ENCODE measurements around the gene SH3BP5.

SH3BP5 gene

DNA sequence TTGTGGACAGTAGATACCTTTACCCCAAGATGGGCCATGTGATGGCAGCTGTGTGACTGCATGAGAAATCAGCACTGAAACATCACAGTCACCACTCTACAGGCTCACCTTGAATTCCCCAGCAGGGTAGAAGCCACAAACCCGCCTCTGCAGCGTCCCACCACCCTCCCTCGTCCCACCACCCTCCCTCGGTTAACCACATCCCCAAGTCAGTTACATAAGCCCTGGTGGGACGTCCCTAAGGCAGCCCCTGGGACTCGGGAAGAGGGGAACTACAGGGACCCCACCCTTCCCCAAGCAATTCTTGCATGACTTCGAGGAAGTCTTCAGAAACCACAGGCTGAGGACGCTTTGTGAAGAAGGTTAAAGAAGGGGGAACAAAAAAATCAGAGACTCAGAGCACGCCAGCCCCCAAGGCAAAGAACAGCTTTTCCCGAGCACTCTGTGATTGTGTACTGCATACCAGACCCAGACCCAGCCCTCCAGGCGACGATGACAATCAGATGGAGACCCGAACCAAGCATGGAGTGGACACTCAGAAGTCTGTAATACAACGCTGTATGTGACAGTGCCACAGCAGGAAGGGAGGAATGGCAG is 60.5 kb downstream of the SH3BP5 start:
- no peak for DNase-seq

DNA sequence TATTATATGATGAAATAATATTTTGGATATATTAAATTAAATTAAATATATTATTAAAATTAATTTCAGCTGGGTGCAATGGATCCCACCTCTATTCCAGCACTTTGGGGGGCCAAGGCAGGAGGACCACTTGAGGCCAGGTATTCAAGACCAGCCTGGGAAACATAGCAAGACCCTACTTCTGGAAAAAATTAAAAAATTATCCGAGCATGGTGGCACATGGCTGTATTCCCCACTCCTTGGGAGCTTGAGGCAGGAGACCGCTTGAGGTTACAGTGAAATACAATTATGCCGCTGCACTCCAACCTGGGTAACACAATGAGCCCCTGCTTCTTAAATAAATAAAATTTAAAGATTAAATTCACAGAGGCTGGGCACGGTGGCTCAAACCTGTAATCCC is 61.4 kb downstream of the SH3BP5 start:
- no peak for DNase-seq

DNA sequence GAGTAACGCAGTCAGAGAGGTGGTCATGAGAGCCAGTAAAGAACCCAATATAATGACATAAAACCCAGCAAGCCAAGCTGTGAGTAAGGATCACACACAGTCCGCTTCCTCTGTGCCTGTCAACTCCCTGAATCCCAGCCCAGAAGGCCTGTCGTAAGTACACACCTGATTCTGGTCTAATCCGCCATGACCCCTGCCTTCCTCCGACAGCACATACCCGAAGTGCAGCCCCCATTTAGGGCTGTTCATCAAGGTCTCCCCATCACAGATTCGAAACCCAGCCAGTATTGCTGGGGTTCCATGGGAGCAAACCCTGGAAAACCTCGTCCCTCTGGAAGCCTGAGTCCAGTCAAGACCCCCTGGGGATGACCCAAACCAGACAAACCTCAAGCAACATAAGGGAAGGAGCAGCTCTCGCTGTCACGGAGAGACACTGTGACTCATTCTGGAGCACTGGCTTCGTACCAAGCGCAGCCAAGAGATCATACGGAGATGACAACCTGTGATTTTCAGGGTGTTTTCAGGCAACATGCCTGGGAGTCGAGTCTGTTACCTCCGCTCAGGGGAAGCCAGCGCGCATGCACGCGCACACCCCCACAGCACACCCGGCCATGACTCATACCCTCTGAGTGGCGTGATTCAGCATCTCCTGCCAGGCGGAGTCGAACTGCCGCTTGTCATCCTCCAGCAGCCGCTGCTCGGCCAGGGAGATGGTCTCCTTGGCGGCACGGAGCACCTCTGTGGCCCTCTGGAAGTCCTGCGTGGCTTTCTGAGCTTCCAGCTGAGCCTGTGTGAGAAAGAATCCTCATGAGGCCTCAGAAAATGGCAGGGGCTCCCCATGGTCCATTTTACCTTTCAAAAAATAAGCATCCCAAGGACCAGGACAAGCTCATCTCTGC is 63.0 kb downstream of the SH3BP5 start:
- DNase-seq, result no peak

DNA sequence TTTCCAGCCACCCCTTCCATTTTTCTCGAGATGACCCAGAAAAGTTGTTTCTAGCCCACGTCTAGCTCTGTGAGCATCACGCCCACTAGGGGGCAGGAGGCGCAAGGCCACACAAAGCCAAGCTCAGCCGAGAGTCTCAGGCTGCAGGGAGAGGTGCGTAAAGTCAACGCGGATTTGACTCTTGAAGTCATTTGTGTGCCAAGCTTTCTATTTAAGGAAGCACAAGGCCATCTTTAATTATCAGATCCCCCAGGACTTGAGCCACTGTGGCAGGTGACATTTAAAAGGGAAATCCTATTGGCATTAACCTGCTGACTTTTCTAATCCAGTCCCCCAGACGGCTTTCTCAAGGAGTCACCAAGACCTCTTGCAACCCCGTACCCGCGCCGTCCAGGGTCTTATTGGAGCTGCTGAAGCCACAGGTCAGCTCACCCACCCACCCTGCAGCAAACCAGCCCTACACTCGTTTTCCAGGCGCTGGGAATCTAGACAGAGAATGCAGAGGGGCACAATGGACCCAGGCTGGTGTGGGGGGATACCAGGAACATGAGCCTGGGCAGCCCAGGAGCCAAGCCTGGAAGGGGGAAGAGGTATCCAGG is 64.3 kb downstream of the SH3BP5 start:
- DNase-seq, result peak; percentile 92

DNA sequence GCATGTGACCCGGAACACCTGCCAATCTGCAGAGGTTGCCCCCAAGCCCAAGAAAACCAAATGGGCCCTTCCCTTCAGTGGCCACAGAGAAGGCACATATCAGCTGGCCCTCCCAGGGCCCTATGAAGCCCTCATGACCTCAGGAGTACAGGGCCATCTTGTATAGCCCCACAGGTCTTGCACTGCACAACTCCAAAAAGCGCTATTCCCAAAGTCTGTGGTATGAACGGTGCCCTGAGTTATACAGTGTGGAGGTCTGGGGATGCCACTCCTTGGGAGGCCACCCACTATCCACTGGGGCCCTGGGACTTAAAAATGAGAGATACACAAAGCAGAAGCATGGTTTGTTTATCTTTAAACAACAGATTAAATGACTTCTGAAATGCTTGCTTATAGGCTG is 64.9 kb downstream of the SH3BP5 start:
- DNase-seq, result no peak

DNA sequence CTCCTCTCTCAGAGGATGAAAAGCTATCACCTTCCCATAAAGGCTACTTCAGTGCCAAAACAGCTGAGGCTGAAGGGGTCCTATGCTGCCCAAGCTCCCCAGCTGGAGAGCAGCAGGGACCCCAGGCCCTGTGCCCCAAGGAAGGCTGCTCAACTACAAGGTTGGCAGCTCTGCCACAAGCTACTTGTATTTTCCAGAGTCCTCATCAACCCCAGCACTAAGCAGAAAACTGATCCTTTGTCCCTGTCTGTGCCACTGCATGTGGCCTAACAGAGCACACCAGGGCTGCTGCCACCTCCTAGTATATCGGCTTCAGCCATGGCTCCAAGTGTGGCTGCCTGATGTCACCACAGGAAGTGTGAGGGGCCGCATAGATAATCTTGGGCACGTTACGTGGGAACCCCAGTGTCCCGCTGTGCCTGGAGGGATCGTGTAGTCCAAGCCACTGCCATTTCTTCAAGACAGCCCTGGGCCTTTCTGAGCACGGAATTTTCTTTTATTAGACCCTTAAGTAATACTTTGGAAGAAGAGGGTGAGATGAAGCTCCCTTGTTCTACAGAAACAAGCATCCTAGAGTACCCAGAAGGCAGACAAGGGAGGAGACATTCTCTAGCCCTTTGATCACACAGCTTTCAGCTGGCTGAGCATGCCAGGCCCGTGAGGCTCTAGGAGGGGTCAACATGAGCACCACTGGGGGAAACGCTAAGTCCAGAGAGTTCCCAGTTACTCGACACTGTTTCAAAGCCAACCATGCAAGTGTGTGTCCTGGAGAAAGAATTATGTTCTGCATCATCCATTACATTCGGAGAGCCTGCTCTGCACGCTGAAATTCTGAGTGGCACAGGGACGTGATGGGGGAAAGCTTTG is 65.6 kb downstream of the SH3BP5 start:
- no peak for DNase-seq

DNA sequence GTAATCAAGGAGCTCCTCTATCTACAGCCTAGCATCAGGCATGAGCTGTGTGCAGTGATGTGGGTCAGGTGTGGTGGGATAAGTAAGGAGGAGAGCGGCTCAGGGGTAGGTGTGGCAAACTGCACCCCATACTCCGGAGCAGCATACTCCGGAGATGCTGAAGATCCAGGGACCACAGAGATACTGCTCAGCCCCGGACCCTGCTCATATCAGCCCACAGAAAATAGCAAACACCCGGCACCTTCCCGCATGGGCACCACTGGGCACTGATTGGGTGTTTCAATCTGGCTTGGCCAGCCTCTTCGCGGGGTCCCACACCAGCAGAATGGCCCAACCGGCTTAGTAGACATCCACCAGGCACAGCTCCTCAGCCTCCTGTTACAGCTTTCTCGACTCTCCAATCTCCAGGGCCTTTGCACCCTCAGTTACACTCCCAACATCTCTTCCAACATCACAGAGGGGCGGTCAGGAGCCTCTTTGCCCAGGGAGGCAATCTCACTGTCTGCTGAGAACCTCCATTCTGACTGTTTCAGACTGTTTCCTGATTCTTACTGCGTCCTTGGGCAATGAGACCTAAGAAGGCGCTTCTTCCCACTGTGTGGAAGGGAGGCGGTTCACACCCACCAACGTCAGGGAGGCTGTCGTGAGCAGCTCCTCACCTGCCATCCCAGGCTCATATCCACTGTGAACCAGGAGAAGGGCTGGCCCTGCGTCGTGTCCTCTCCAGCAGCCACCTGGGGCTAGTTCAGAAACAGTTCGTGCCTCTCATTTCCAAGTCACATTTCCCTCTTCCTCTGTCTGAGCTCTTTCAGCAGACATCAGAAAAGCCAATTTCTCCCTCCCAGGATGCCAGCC is 66.5 kb downstream of the SH3BP5 start:
- DNase-seq, result no peak

DNA sequence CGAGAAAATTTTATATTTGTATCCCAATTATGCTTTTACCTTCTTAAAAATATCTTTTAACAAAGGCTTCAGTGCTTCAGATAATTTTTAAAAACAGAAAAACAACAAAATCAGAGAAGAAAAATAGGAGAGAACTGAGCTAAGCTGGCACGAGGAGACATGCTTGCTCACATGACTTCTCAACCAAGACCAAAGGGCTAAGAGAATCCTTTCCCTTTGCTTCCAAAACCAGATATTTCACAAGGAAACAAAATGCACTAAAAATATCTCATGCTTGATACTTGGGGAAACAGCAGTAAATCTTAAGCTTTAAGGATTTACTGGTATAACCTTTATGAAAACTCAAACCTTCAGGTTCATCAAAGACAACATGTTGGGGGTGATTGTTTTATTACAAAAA is 67.9 kb downstream of the SH3BP5 start:
- DNase-seq, result no peak

DNA sequence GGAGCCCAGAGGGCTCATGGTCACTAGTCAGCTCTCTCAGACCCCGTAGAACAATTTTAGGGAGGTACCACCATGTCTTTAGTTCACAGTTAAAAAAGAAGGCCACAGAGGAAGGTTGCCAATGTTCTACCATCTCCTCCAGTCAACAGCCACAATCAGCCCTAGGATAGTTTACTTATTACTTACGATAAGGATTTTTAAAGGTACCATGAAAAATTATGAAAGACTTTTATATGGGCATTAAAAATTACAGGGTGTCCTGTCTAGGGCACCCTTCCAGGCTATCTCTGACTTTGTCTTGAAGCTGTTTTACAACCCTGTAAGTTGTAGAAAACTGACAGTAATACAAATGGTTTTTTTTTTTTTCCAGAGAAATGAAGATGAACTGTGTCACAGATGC is 68.5 kb downstream of the SH3BP5 start:
- DNase-seq, result no peak

DNA sequence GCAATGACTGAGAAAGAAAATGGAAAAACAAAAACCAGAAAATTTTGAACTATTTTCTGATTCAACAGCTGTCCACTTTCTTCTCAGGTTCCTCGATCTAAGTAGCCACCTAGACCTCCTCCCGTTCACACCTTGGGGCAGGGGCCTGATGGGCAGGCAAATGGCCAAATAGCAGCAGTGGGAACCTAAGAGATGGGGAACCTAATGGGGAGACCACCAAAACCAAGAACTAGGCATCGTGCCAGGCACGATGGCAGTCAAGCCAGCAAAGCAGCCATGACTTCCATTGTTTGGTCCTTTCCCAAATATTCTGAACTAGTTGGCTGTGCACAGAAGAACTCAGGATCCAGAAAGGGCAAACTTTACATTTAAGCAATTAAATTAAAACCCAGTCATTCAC is 69.3 kb downstream of the SH3BP5 start:
- DNase-seq, result no peak

DNA sequence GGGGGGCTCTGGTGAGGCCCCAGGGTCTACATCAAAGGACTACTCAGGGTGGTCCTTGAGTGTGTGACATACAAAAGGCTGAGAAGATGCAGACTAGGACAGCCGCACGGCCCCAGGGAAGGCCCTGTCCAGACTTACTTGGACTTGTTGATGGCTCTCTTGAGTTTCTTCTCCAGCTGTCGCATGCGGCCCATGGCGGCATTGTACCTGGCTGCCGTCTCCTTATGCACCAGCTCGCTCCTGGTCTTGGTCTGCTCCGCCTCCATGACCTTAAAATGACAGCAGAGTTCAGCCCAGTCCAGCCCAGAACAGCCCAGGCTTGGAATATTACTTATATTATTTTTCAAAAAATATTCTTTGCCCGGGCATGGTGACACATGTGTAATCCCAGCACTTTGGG is 70.4 kb downstream of the SH3BP5 start:
- DNase-seq, result no peak

DNA sequence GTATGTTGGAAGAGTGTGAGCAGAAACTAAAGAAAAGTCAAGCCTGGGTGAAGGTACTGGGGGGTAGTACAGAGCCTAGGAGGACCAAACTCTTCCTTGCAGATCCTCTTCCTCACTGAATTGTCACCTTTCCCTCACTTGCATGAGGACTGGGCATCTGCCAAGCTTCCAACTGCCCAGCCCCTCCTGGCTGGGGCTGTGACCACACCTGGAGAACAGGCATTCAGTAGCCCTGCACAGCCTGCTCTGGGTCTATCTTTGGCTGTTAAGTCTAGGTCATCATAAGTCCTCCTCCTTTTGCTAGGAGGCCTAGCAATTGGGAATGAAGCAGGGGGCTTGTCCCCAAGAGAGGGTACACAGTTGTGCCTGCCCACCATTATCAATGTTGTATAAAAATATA is 71.1 kb downstream of the SH3BP5 start:
- DNase-seq, result no peak

DNA sequence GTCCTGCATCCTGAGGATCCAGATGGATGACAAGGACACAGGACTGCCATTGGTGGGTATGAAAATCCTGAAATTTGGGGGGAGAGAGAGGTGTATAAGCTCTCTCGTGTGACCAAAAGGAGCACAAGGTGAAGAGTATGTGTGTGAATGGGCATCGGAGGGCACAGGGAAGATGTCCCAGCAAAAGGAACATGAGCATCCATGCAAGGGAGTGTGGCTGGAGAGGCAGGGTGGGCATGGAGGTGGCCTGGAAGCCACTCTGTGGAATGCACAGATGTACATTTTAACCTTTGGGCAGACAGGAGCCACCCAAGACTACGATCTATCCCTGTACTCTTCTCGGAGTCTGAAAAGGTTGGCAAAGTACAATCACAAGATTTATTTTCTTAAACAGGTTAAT is 71.9 kb downstream of the SH3BP5 start:
- no peak for DNase-seq

DNA sequence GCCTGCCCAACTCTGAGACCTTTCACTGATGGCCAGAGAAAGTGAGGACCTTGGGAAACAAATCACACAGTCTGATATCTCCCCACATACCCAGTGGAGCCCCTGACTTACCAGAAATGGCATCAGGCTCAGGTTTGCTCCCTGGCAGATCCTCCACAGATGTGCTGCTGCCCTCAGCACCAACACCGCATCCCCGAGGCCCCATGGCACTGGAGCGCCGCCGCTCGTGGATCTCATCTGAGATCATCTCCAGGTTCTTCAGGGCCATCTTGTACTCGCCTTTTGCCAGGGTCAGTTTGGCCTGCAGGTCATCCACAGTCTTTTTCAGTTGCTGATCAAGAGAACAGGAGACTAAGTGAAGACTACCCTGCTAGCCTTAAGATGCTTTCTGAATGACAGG is 73.7 kb downstream of the SH3BP5 start:
- DNase-seq, result no peak

DNA sequence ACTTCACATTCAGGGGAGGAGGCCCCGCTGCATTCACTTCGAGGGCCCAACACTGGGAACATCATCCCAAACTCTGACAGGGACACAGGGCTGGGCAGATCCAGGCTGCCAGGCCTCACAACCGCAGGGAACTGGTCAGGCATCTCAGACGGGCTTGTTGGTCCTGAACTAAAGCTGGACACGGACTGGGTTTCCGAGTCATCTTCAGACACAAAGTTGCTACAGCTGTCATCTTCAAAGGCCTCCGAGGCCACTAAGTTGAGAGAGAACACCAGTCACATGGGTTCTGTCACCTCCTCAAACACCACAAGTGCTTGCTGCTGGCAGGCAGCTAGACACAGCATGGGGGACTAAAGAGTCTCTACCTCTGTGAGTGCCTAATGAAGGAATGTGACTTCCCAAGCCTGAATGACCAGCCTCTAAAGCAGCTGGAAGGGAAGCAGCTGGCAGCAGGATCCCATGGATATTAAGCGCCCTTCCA is 75.5 kb downstream of the SH3BP5 start:
- no peak for DNase-seq

DNA sequence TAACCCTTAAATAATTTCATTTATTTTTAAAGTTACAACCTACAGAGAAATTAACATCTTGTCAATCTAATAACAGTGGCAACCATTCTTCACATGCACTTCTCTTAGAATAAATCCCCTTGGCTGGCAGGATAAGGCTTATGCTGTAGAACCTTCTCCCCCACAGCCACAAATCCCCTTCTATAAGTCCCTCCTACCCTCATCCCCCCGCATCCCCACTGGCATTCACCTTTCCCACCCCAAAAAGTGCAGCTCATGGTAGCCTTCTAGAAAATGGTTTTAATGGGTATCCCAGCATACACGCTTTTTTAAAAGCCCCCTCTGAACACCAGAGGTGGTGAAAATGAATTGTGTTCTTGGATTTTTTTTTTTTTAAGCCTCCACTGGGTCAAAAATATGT is 77.2 kb downstream of the SH3BP5 start:
- DNase-seq, result no peak

DNA sequence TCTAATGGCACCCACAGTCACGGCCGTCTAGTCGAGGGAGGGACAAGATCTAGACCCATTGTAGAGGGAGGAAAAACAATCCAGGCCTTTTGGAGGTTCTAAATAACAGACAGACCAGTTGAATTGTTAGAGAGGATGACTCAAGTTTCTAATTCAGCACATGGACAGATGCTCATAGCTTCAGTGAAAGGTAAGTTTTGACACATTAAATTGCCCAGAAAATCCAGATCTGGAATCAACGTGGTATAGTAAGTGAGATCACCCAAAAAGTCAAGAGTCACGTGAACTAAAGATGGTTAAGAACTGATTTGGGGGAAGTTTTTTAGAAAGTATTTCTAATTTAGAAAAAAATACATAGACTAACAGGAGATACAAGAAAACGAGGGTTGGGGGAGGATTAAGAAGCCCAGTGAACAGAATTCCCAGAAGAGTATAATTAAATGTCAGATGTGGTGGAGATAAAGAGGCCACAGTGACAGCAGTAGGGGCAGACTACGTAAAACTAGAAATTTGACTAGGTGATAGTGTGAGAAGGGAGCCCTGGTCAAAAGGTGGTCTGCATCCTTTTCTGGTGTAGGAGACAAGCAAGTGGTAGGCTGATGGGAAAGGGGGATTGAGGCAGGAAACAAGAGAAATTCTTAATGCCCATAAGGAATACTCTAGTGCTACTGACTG is 79.2 kb downstream of the SH3BP5 start:
- no peak for DNase-seq

DNA sequence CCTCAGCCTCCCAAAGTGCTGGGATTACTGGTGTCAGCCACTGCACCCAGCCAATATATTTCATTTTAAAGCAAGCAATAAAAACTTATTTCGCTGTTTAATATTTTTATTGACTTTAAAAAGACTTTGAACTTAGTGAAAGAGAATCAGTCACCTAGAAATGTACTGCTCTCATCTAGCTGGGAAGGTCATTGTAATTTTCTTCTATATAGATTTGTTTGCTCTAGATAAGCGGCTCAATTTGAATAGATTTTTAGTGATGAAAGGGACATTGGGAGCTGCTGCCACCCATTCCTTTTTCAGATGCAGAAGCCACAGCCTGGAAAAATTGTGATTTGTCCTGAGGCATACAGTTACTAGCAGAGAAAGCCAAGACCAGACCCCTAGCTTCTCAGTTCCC is 86.2 kb downstream of the SH3BP5 start:
- DNase-seq, result no peak

DNA sequence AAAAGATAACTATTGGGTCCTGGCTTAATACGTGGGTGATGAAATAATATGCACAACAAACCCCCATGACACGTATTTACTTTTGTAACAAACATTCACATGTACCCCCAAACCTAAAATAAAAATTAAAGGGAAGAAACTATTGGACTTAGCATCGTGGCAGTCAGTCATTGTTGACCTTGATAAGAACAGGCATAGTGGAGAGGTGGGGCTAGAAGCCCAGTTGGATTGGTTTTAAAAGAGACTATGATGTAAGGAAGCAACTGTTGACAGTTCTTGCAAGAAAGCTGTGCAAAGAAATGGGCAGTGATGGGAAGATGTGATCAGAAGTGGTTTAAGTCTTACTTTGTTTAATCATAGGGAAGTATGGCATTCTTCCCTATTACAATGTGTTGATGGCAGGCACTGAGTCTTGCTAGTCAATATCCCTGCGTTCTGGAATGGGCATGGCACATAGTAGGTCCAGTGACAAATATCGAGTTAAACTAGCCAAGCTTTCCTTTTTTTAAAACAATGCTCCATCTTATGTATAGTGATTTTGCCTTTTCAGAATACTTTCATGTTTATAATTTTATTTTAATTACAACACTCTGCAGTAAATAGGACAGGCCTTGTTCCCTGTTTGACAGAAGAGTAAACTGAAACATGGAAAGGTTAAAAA is 88.4 kb downstream of the SH3BP5 start:
- DNase-seq, result no peak

DNA sequence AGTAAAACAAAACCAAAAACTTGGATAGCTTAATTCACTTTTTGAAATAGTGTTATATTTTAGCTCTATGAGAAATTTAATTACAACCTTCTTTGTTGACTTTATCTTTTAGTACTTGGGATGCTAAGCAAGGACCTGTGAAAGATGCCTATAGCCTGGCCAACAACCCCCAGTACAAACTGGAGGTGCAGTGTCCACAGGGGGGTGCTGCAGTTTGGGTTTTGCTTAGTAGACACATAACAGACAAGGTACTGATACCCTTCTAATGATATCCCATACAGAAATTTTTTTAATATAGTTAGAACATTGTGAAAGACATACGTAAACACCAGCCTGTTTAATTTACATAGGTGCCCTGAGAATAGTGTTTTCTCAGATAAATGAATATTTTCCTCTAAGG is 91.0 kb downstream of the SH3BP5 start:
- no peak for DNase-seq

DNA sequence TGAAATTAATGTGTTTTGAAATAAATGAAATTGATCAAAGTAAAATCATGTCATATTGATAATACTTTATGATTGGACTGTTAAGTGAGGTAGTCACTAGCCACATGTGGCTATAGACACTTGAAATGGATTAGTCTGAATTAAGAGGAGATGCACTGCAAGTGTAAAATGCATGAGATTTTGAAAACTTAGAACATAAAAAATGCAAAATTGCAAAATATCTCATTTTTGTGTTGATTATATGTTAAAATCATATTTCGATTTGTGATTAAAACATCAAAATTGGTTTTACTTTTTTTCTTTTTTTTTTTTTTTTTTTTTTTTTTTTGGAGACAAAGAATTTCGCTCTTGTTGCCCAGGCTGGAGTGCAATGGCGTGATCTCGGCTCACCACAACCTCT is 103.1 kb downstream of the SH3BP5 start:
- no peak for DNase-seq

All from eye (tissue), 1 donor.